Fibroblast of peridontal ligament (primary cell): ENCODE results near the gene UBALD1.

ENCODE experiments used
- DNase-seq: peaks from one replicate; pipeline ENCODE4 v3.0.0-alpha.2; 2010; ENCODE audit errors: extremely low read depth

Gene UBALD1

DNA sequence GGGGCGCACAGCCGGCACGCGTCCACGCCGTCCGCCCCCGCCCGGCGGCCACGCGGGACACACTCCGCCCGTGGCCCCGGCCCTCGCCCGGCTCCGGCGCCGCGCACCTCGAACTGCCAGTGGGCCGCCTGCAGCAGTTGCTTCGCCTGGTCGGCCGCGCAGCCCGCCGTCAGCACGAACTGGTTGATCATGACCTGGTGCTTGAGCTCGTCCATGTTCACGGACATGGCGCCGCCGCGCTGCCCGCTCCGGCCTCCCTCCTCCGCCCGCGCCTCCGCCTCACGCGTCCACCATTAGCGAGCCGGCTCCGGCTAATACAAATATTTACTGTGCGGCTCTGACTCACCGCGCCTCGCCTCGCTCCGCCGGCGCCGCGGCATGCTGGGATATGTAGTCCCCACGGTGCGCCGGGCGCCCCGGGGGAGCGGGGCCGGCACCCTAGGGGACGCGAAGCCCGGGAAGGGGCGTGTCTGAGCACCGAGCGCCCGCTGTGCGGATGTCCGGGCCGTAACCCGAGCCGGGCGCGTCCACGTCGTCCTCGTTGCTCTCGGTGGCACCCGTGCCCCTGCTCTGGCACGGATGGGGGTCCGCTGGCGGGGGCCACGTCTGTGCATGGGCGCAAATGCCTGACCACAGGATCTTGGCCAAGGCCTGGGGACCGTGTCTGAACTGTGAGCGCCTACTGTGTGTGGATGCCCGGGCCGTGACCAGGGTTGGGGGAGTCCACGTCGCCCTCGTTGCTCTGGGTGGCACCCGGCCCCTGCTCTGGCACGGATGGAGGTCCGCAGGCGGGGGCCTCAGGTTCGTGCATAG, at the start of gene UBALD1:
UBALD1 (minus strand) TSS at position 318 of the 813 bp plus-strand sequence; CDS start at position 227, 91 bp downstream.
- DNase-seq: peak; percentile 76

DNA sequence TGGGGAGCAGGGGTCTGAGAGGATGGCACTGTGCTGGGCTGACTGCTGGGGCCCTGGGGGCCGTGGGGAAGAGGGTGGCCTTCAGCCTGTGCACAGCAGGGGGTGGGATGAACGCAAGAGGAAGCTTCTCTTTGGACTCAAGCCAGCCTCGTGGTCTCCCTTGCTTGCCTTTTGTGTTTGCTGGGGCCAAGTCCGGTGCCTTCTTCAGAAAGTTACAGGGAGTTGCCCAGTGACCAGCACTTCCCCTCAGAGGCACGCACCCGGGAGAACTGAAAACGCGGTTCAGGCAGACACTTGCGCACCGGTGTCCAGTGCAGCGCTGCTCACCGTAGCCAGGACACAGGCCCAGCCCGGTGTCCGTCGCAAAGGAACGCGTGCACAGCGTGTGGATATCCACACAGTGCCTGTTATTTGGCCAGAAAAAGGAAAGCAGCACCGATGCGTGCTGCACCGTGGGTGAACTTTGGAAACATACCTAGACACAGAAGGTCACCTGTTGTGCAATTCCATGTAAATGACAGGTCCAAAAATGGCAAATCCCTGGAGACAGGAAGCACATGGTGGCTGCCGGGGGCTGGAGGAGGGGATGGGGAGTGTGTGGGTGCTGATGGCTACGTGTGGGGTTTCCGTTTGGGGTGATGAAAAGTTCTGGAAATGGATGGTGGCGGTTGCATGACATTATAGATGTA, 49.2 kb upstream of the UBALD1 start:
- no peak for DNase-seq

GRCh38 chr16:4663465-4663776, 48.7 kb upstream of the UBALD1 start:
- DNase-seq: no peak

GRCh38 chr16:4661661-4662060, 47.0 kb upstream of the UBALD1 start:
- DNase-seq: peak; percentile 7

GRCh38 chr16:4660454-4661007, 45.8 kb upstream of the UBALD1 start:
- DNase-seq: peak; percentile 14

GRCh38 chr16:4659363-4660353, 45.0 kb upstream of the UBALD1 start:
- DNase-seq: no peak

DNA sequence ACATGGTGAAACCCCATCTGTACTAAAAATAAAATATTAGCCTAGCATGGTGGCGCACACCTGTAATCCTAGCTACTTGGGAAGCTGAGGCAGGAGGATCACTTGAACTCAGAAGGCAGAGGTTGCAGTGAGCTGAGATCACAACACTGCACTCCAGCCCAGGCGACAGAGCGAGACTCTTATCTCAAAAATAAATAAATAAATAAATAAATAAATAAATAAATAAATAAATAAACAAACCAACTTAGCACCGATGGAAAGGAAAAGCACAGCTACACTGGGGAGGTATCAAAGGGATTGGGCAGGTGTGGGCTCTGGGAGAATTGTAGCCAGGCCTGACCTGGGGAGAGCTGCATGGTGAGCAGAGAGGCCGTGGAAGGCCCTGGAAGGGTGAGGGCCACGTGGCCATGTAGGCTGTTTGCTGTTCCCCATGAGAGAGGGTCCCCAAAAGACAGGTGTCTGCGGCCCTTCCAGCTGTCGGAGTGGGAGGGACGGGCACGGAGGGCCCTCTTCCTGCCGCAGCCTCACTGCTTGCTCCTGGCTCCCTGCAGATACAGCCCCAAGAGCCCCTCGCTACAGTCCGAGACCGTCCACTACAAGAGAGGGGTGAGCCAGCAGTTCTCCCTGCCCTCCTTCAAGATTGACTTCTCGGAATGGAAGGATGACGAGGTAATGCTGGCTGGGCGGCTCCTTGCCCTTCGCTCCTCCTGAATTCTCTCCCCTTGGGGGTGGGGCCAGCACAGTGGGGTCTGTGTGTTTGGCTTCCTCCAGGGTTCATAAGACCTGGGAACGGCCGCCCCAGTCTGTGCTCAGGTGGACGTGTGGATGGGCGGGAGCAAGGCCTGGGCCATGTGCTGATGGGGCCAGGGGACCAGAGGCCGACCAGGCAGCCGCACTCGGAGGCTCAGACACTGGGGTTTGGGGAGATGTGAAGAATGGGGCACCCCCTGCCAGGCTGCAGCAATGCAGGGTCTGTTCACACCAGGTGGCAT, 42.3 kb upstream of the UBALD1 start:
- DNase-seq: no peak

- no peak for DNase-seq
Observed at GRCh38 chr16:4656221-4656620, 41.5 kb upstream of the UBALD1 start.

DNA sequence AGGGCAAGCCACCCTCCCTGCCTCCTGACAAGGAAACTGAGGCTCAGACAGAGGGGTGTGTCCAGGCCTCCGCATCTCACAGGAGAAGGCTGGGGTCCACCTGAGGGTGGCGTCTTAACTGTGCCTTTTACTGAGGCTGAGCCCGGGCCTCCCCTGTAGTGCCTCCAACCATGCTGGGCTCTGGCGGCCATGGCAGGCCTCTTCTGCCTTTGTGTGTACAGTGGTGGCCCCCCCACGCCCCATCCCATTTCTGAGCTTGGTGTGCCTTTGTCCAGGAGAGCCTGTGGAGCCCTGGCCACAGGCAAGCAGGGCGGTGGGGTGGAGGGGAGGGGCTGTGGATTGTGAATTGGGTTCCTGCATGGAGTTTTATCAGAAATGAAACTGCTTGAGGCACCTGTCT, 41.1 kb upstream of the UBALD1 start:
- DNase-seq: no peak

DNA sequence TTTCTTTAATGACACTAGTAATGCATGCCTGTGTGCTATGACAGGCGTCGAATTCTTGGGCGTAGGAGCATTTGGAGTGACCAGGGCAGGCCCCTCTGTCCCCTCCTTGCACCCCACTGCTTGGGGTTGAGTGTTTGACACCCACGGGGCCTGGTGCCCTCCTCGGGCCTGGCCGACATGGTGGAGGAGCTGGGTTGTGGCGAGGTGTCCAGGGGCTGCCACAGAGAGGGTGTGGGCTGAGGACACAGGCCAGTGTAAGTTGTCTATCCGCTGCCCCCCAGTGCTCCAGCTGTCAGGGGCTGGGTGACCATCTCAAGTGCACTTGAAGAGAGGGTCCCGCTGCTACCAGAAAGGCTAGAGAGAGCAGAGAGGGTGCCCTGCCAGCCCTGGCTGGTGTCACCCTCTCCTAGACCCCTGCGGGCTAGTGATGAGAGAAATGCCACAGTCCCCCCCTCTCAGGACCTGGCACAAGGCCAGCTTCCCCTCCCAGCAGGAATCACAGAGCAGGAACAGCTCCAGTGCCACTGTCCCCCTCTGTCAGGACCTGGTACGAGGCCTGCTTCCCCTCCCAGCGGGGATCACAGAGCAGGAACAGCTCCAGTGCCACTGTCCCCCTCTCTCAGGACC, 40.4 kb upstream of the UBALD1 start:
- no peak for DNase-seq

GRCh38 chr16:4654011-4654963, 39.6 kb upstream of the UBALD1 start:
- no peak for DNase-seq

DNA sequence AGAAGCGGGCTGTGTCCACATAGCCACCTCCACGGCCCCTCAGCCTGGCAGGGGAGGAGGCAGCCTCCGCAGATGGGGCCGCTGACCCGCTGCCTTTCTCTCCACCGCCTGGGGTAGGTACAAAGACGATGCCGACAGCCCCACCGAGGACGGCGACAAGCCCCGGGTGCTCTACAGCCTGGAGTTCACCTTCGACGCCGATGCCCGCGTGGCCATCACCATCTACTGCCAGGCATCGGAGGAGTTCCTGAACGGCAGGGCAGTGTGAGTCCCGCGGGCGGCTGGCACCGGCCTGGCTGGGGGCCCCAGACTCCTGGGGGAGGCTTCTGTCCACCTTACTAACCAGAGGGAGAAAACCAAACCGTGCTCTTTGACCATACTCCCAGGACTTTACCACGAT, 37.9 kb upstream of the UBALD1 start:
- no peak for DNase-seq

DNA sequence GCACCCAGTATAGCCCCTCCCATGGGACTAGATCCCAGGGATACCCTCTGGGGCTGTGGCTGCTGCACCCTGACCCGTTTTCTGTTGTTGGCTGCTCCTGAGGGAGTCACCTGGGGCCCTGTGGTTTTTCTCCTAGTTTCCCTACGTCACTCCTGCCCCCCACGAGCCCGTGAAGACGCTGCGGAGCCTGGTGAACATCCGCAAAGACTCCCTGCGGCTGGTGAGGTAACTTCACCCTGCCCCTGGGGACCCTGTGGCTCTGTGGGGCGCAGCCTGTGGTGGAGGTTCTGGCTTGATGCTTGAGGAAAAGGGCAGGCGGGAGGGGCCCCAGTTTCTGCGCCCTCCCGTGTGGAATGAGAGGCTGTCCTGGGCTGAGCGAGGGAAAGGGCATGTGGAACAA, 37.1 kb upstream of the UBALD1 start:
- DNase-seq: no peak

DNA sequence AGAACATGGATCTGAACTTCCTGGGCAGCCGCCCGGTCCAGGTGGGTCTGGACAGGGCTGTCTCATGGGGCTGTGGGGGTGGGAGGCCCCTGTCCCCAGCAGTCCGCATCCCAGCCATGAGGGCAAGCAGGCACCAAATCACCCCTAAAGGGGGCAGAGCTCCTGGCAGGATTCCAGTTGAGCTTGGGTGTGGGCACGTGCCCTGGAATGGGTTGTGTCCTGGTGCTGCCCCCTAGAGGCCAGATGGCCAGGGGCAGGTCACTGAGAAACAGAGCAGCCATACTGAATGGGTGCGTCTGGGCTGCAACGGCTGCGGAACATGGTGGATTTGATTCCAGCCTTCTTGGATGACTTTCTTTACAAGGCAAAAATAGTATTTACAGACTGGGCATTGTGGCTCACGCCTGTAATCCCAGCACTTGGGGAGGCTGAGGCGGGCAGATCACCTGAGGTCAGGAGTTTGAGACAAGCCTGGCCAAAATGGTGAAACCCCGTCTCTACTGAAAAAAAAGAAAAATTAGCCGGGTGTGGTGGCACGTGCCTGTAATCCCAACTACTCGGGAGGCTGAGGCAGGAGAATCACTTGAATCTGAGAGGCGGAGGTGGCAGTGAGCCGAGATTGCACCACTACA, 35.9 kb upstream of the UBALD1 start:
- peak; percentile 29 for DNase-seq

GRCh38 chr16:4649744-4650442, 35.2 kb upstream of the UBALD1 start:
- DNase-seq: no peak

DNA sequence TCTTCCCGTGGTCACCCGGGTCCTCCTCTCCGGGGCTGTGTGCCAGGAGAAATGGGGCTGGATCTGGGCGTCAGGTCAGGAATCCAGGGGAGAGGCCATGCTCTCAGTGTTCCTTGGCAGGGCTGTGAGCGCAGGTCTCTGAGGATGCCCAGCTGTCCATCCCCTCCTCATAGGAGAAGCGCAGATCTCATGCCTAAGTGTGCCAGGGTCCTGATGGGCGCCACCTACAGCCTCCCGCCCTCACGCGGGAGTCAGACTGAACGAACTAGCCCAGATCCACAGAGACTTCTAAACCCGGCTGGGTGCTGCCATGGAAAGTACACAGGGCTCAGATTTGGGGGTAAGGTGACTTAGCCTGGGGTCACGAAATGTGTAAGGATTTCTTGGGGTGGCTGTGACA, 34.2 kb upstream of the UBALD1 start:
- DNase-seq: no peak

DNA sequence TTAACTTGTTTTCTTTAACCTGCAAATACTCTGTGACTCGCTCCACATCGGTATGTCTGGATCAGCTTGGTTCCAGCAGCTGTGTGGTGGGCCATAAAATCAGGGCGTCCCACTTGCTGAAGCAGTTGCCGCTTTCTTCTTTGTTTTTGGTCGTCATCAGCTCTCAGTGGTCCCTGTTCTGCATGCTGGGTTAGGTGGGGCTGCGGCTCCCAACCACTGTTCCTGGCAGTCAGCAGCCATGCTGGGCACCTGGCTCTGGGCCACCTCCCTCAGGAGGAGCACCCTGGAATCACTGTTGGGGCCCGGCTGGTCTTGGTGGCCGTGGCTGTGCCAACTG, 32.9 kb upstream of the UBALD1 start:
- DNase-seq: no peak
